ENCODE results near the gene LIFR. TPM values are rescaled to one million over a fixed set of nuclear protein-coding genes. Genes with fewer than 3 reads are reported as not detected.

Gene LIFR
- total and polyA plus RNA-seq, 2 of the 4 experiments (the other 2 are of a cell fraction): 1.9 to 10.4 TPM

DNA sequence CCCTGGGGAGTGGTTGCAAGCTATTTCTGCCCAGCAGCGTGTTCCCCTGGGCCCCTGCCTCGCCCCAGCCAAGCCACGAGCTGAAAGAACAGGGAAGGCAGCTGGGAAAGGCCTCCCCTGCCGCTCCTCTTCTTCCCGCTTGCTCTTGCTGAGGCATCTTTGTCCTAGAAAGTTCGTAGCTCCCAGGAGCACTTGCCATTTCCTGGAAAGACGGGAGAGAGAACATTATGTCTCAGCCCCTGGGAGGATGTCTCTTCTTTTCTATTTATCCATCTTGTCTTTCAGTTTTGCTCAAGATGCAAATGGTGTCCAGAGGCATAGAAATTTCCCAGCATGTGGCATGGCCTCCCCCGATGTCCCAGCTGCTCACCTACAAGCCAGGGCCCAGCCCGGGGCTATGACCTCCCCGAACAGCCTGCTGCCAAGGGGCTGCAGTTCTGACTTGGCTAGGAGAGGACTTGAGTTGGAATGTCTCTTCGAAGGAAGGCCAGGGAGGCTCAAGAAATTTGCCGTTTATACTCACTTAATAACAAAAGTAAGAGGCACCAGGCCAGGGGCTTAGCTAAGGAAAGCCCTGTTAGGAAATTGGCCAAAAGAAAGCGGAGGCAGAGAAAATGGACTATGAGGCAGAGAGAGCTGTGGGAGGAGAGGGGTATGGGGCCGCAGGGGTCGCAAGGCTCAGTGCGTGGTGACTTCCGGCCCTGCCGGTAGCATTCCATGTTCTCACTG is 87.3 kb downstream of the LIFR start (continued):
- TF ChIP-seq MAZ (IDR thresholded peaks at IDR 0.05; ENCODE audit: borderline replicate concordance, low read depth, low read length) (no peak), RCOR1 (IDR thresholded peaks at IDR 0.05; ENCODE audit: insufficient replicate concordance, low read length) (no peak)

DNA sequence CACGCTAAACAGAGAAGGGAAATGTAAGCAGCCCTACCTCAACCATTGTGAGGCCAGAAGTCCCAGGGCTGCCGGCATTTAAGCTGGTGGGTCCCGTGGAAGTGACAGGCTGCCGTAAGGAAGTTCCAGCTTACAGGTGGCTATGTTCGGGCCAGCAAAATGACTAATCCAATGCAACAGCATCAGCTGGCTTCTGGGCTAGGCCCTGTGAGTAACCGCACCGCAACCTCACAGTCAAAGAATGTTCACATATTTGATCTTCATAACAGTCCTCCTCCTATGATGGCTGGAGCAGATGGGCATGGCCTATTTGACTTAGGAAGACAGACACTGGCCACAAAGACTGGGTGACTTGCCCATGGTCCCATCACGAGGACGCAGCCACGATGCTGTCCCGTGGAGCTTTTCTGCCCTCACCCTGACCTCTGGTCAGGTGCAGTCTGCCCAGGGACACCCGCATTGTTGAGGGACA is 88.2 kb downstream of the LIFR start:
- Histone ChIP-seq H3K9me1 (ENCODE audit: insufficient read depth, low read length) (peaks cover 39% of the 10 kb centered on the region), H3K79me1 (ENCODE audit: low read depth in 1 of 2, low read length in 2 of 2) (peaks cover 0 to 8% of the 10 kb centered on the region in 2 experiments; a peak in 1 of 4 replicates), H3K18ac (ENCODE audit: low read depth, low read length) (peak overlapping the region; percentile 64), H2AK5ac (ENCODE audit: low read depth, low read length) (peak overlapping the region; percentile 94), H2BK20ac (ENCODE audit: low read depth, low read length) (peak overlapping the region; percentile 90), H3K4me3 (ENCODE audit: insufficient read depth, low read depth, low read length) (no peak overlapping the region), H4K8ac (ENCODE audit: low read depth in 2 of 2, low read length in 2 of 2) (peak overlapping the region; percentile 34 to 87), H3K9me3 (ENCODE audit: control insufficient read depth, insufficient read depth, low read length) (no peaks in the 10 kb centered on the region), H2AFZ (replicated peaks; ENCODE audit: low read length, poor library complexity) (peak overlapping the region; percentile 91), H3K4ac (ENCODE audit: low read depth, low read length) (peak overlapping the region; percentile 90), H3K14ac (replicated peaks; ENCODE audit: low read depth, low read length) (peak overlapping the region; percentile 88), H4K91ac (ENCODE audit: insufficient read depth, low read depth, low read length) (peak overlapping the region; percentile 76), H4K20me1 (ENCODE audit: insufficient read depth, low read length) (peaks cover 5% of the 10 kb centered on the region), H4K5ac (ENCODE audit: low read depth, low read length) (peak overlapping the region; percentile 76), H3K56ac (ENCODE audit: extremely low read depth, insufficient read depth, low read length) (no peak overlapping the region; the same call in 1 of the 2 replicates), H3K27me3 (ENCODE audit: control insufficient read depth, insufficient read depth, low read length) (no peaks in the 10 kb centered on the region), H3K23ac (ENCODE audit: low read depth, low read length) (peak overlapping the region; percentile 60; the same call in 1 of the 2 replicates), H3K36me3 (ENCODE audit: control insufficient read depth, insufficient read depth, low read length) (no peaks in the 10 kb centered on the region), H2BK15ac (ENCODE audit: low read depth, low read length) (peak overlapping the region; percentile 85; the same call in 2 of the 3 replicates), H3K9ac (ENCODE audit: low read depth, low read length) (no peak overlapping the region), H2AK9ac (replicated peaks; ENCODE audit: low read depth, low read length, poor library complexity) (peak overlapping the region; percentile 93), H2BK5ac (ENCODE audit: low read depth, low read length, poor library complexity, severe bottlenecking) (peak overlapping the region; percentile 65), H3K4me2 (ENCODE audit: low read depth, low read length) (peak overlapping the region; percentile 16; the same call in 1 of the 2 replicates), H2BK120ac (ENCODE audit: low read depth, low read length) (peak overlapping the region; percentile 92), H3K27ac (ENCODE audit: insufficient read depth, low read length) (peak overlapping the region; percentile 68), H3K4me1 (ENCODE audit: control insufficient read depth, insufficient read depth, low read length) (peaks cover 46% of the 10 kb centered on the region)
- BruUV-seq (replicated peaks): no TSS peak
- intact Hi-C loops (cut with micrococcal nuclease): loop anchor here (5.0 kb wide), 1 partner anchor 84 kb away; no protein-coding TSS in a partner anchor
- 53% methylated on average over 7 of the region's 12 CpGs; no CpG with 5 or more reads in 1 of the 2 experiments for WGBS, 2 experiments (ENCODE audit: extremely low coverage in 2 of 2, insufficient read length in 1 of 2)
- dilution Hi-C loops (cut with HindIII; ENCODE audit: low sequenced_read_pairs, unreplicated experiment): no loop called here
- ATAC-seq (ENCODE audit: low read depth) (peak; percentile 79), DNase-seq (peak; percentile 97)
- in situ Hi-C loops (cut with MboI; ENCODE audit: low sequenced_read_pairs): no loop called here
- ChIA-PET POLR2A (ENCODE audit: unreplicated experiment) (no interaction called here), CTCF (interaction anchor here (2.6 kb wide), 1 partner anchor 26 kb away, joined by 16 read pairs; no protein-coding TSS in a partner anchor)
- TF ChIP-seq NFE2L2 (IDR thresholded peaks at IDR 0.05; ENCODE audit: low read depth, low read length) (no peak), CEBPB (IDR thresholded peaks at IDR 0.05; ENCODE audit: low read depth, low read length) (peak; percentile 80), BHLHE40 (IDR thresholded peaks at IDR 0.05; ENCODE audit: low read depth, low read length) (peak; percentile 42; the same call in 1 of the 2 replicates), SMC3 (IDR thresholded peaks at IDR 0.05; ENCODE audit: low read depth, low read length) (no peak), RFX5 (IDR thresholded peaks at IDR 0.05; ENCODE audit: low read depth, low read length) (no peak), RAD21 (IDR thresholded peaks at IDR 0.05; ENCODE audit: low read length) (no peak)
- TF ChIP-seq, protein P1, sequence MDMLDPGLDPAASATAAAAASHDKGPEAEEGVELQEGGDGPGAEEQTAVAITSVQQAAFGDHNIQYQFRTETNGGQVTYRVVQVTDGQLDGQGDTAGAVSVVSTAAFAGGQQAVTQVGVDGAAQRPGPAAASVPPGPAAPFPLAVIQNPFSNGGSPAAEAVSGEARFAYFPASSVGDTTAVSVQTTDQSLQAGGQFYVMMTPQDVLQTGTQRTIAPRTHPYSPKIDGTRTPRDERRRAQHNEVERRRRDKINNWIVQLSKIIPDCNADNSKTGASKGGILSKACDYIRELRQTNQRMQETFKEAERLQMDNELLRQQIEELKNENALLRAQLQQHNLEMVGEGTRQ (IDR thresholded peaks at IDR 0.05; ENCODE audit: low read depth, low read length): peak; percentile 42; the same call in 1 of the 2 replicates
- TF ChIP-seq, protein P2, sequence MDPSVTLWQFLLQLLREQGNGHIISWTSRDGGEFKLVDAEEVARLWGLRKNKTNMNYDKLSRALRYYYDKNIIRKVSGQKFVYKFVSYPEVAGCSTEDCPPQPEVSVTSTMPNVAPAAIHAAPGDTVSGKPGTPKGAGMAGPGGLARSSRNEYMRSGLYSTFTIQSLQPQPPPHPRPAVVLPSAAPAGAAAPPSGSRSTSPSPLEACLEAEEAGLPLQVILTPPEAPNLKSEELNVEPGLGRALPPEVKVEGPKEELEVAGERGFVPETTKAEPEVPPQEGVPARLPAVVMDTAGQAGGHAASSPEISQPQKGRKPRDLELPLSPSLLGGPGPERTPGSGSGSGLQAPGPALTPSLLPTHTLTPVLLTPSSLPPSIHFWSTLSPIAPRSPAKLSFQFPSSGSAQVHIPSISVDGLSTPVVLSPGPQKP (IDR thresholded peaks at IDR 0.05; ENCODE audit: borderline replicate concordance, low read depth, low read length): no peak
- TF ChIP-seq, protein P3, sequence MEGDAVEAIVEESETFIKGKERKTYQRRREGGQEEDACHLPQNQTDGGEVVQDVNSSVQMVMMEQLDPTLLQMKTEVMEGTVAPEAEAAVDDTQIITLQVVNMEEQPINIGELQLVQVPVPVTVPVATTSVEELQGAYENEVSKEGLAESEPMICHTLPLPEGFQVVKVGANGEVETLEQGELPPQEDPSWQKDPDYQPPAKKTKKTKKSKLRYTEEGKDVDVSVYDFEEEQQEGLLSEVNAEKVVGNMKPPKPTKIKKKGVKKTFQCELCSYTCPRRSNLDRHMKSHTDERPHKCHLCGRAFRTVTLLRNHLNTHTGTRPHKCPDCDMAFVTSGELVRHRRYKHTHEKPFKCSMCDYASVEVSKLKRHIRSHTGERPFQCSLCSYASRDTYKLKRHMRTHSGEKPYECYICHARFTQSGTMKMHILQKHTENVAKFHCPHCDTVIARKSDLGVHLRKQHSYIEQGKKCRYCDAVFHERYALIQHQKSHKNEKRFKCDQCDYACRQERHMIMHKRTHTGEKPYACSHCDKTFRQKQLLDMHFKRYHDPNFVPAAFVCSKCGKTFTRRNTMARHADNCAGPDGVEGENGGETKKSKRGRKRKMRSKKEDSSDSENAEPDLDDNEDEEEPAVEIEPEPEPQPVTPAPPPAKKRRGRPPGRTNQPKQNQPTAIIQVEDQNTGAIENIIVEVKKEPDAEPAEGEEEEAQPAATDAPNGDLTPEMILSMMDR (conservative IDR thresholded peaks at IDR 0.05; ENCODE audit: low read depth, low read length): no peak
